GM12875 (cell line): Measurements from ENCODE around the gene SMCHD1.

Experiments used
- H3K4me3 ChIP-seq: one replicate; pipeline ENCODE4 v1.5.1; 2011; ENCODE audit warnings: low read depth, low read length, control low read depth
- TF ChIP-seq, protein P1 (sequence below): IDR thresholded peaks from 2 replicates; pipeline ENCODE4 v1.5.1; 2011; ENCODE audit warnings: low read depth, mild to moderate bottlenecking, control low read depth, inconsistent platforms, low read length, moderate library complexity, borderline replicate concordance; ENCODE audit not compliant: insufficient read depth

The SMCHD1 gene

GRCh38 chr18:2697184-2697583 lies 41.7 kb downstream of the SMCHD1 start:
- TF ChIP-seq, protein P1, sequence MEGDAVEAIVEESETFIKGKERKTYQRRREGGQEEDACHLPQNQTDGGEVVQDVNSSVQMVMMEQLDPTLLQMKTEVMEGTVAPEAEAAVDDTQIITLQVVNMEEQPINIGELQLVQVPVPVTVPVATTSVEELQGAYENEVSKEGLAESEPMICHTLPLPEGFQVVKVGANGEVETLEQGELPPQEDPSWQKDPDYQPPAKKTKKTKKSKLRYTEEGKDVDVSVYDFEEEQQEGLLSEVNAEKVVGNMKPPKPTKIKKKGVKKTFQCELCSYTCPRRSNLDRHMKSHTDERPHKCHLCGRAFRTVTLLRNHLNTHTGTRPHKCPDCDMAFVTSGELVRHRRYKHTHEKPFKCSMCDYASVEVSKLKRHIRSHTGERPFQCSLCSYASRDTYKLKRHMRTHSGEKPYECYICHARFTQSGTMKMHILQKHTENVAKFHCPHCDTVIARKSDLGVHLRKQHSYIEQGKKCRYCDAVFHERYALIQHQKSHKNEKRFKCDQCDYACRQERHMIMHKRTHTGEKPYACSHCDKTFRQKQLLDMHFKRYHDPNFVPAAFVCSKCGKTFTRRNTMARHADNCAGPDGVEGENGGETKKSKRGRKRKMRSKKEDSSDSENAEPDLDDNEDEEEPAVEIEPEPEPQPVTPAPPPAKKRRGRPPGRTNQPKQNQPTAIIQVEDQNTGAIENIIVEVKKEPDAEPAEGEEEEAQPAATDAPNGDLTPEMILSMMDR = no peak

DNA sequence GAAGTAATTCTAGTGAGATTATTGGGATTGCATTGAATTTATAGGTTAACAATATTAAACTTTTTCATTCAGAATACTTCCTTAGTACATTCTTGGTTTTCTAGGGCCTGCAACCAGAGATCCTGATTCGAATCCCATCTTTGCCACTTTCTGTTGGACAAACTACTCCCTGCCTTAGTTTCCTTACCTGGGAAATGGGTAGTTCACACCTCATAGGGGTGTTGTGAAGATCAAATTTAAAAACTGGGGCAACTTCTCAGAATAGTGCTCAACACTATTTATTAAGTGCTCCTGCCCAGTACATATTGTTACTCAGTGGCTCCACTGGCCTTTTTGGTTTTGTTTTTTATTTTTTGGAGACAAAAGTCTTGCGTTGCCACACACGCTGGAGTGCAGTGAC lies 43.5 kb downstream of the SMCHD1 start:
- TF ChIP-seq, protein P1 = no peak
- no peak overlapping the region for H3K4me3 ChIP-seq

More at GRCh38 chr18:2697184-2697583, 41.7 kb downstream of the SMCHD1 start:
- H3K4me3 ChIP-seq = no peak overlapping the region

GRCh38 chr18:2704541-2704940 lies 49.0 kb downstream of the SMCHD1 start:
- no peak overlapping the region for H3K4me3 ChIP-seq
- TF ChIP-seq, protein P1 = no peak

GRCh38 chr18:2706903-2707302 lies 51.4 kb downstream of the SMCHD1 start:
- TF ChIP-seq, protein P1 = no peak

DNA sequence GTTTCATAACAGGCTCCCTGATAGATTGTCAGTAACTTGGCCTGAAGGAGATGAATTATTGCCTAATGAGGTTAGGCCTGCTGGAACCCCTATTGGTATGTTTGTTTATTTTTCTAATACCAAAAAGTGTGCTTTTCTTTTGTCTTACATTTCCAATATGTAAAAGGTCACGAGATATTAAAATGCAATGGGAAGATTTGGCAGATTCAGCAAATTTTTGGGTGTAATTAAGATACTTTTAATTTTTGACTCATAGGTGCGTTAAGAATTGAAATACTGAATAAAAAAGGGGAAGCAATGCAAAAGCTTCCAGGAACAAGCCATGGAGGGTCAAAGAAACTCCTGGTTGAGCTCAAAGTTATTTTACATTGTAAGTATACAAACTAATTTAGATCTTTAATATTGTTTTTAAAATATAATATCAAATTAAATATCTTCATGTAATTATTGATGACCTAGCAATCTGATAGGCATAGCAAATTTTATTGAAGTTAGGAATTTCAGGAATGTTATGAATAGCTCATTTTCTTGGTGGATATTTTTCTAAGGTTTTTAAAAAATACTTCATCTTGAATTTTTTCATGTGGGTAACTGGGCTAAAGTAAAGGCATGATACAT lies 52.1 kb downstream of the SMCHD1 start:
- TF ChIP-seq, protein P1 = no peak
- H3K4me3 ChIP-seq = no peak overlapping the region

More at GRCh38 chr18:2706903-2707302, 51.4 kb downstream of the SMCHD1 start:
- no peak overlapping the region for H3K4me3 ChIP-seq

DNA sequence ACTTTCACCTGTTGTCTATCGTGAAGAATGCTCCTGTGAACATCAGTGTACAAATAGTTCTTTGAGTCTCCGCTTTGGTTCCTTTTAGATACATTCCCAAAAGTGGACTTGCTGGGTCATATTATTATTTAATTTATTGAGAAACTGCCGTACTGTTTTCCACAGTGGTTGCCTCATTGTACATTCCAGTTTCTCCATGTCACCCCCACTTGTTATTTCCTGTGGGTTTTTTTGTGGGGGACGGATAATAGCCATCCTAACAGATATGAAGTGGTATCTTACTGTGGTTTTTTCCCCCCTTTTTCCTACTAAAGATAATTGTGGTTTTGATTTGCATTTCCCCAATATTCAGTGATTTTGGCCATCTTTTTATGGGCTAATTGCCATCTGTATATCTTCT lies 53.8 kb downstream of the SMCHD1 start:
- TF ChIP-seq, protein P1 = no peak
- H3K4me3 ChIP-seq = no peak overlapping the region

DNA sequence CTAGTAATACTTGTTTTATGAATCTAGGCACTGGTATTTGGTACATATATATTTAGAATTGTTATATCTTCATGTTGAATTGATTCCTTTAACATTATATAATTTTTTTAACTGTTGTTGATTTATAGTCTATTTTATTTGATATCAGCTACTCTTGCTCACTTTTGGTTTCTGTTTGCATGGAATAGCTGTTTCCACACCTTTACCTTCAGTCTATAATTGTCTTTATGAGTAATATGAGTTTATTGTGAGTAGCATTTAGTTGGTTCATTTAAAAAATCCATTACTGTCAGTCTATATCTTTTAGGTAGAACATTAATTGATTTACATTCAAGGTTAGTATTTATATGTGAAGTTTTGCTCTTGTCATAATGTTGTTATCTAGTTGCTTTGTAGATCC lies 58.6 kb downstream of the SMCHD1 start:
- no peak overlapping the region for H3K4me3 ChIP-seq
- TF ChIP-seq, protein P1 = no peak
